Mucosa of descending colon (tissue), 3 donors: ENCODE data around the gene RNF103. TPM values are rescaled to one million over a fixed set of nuclear protein-coding genes. Genes with fewer than 3 reads are reported as not detected.

Experiments
- ATAC-seq: fragments of 200-7000 bp; cut with Tn5 transposase; one replicate; pipeline ENCODE4 v1.9.1; 2020; ENCODE audit warnings: mild to moderate bottlenecking, moderate library complexity
- DNase-seq, 3 donors: peaks; one replicate each; pipeline ENCODE4 v3.0.0-alpha.2; 2020
- H3K36me3 ChIP-seq: fragments of 200-600 bp; one replicate; pipeline ENCODE4 v1.8.0; 2021; ENCODE audit warnings: low read depth, mild to moderate bottlenecking
- H3K4me1 ChIP-seq: fragments of 200-600 bp; one replicate; pipeline ENCODE4 v1.8.0; 2021; ENCODE audit warnings: low read depth, mild to moderate bottlenecking
- H3K4me3 ChIP-seq: fragments of 200-600 bp; one replicate; pipeline ENCODE4 v1.8.0; 2021; ENCODE audit warnings: mild to moderate bottlenecking
- H3K9me3 ChIP-seq: fragments of 200-600 bp; one replicate; pipeline ENCODE4 v1.8.0; 2021; ENCODE audit warnings: mild to moderate bottlenecking
- CTCF ChIP-seq: fragments of 200-600 bp; IDR thresholded peaks from one replicate; pipeline ENCODE4 v1.8.0; 2022; ENCODE audit warnings: antibody characterized with exemption, mild to moderate bottlenecking
- intact Hi-C, 2 donors: fragments of 100-400 bp; cut with DNase I in 1 of 2; cut with micrococcal nuclease in 1 of 2; formaldehyde crosslinking; loops; one replicate each; pipeline versions ENCODE4 v1.11.0 to v1.11.1; 2022; cut with DNase I, micrococcal nuclease
- total RNA-seq, 3 donors: library from RNA; stranded (reverse); fragmentation: NEBNext Ultra II Directional in 2 of 3; extraction: Animal tissue kit (Norgen Biotek cat#: 25700) in 2 of 3; gene quantifications; one replicate each; pipeline versions ENCODE4 v1.2.1 to v1.2.4, GENCODE V29; 2021 to 2023
- donor health status: DM: no; HTN: no; CAD: no; lungs with moderate emphysema.
- donor health status: DM: no; HTN: no; CAD: no.
- donor health status: DM: no; HTN: yes; CAD: no.

RNF103 gene
- total RNA-seq, 3 donors from 2014 or later, result 61.7 to 73.2 (median 69.7) TPM

- H3K4me1 ChIP-seq, result peaks cover 13% of the 10 kb centered on the region
- no peak overlapping the region for H3K4me3 ChIP-seq
- H3K36me3 ChIP-seq, result no peaks in the 10 kb centered on the region
- peak in 2 of 3 donors; percentile 40 to 41 for DNase-seq
- intact Hi-C loops, result loop anchor here in 1 of 2 donors (10.0 kb wide), 1 partner anchor 119 kb away; the partner anchor contains the start of gene KDM3A
- TF ChIP-seq CTCF, result no peak
- no peak for ATAC-seq
- no peaks in the 10 kb centered on the region for H3K9me3 ChIP-seq
These were observed 60.0 kb downstream of the RNF103 start for GRCh38 chr2:86563650-86564061.

DNA sequence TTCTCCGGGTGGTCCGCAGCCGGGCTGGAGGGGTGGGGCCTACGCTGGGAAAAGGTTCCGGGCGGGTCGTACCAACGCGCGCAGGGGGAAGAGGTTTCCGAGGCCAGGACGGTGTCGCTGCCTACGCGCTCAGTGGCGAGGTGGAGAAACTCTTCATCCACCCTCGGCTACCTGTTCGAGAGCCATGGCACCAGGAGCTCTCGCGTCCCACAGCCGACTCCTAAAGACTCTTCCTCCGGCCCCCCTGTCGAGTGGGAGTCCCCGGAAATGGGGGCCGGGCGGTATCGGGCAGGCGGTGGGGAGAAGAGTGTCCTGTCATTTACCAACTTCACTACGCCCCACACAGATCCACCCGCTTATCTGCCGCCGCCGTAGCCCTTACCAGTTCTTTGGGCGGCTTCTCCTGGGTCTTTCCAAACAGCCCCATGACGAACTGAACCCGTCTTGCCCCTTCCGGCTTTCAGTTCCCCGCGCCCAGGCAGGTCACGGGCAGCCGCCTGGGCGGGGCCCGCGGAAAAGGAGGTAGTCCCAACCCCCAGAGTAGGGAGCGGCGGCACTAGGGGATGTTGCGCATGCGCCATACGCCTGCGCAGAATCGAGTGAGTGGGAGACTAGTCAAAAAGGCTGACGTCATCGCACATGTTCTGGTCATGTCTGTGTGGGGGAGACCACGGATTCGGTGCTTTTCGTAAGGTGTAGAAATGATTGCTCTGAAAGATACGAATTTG is 60.6 kb downstream of the RNF103 start, which contains the start of gene CHMP3:
TSS of gene CHMP3 (minus strand) at position 522 of the 728 bp plus-strand sequence. CDS start at position 427, 95 bp downstream.
- intact Hi-C loops, result loop anchor here in 1 of 2 donors (10.0 kb wide), 1 partner anchor 118 kb away; the partner anchor contains the start of gene KDM3A
- Histone ChIP-seq H3K4me1 (peaks cover 13% of the 10 kb centered on the region), H3K9me3 (no peaks in the 10 kb centered on the region), H3K4me3 (peak within 1 kb of the TSS; percentile 71), H3K36me3 (no peaks in the 10 kb centered on the region)
- ATAC-seq (peak; percentile 98), DNase-seq (peak; percentile 96 to 98 (median 97))
- no peak for TF ChIP-seq CTCF

- H3K4me1 ChIP-seq, result peaks cover 13% of the 10 kb centered on the region
- no peaks in the 10 kb centered on the region for H3K36me3 ChIP-seq
- H3K4me3 ChIP-seq, result peak overlapping the region; percentile 71
- ATAC-seq (no peak), DNase-seq (no peak)
- H3K9me3 ChIP-seq, result no peaks in the 10 kb centered on the region
- TF ChIP-seq CTCF, result no peak
- intact Hi-C loops, result loop anchor here in 1 of 2 donors (10.0 kb wide), 1 partner anchor 118 kb away; the partner anchor contains the start of gene KDM3A
These were observed 61.2 kb downstream of the RNF103 start for GRCh38 chr2:86562485-86562921.

- ATAC-seq (no peak), DNase-seq (no peak)
- H3K36me3 ChIP-seq, result no peaks in the 10 kb centered on the region
- H3K4me3 ChIP-seq, result no peak overlapping the region
- no peaks in the 10 kb centered on the region for H3K9me3 ChIP-seq
- no peak for TF ChIP-seq CTCF
- intact Hi-C loops, result no loop called here
- peaks cover 8% of the 10 kb centered on the region for H3K4me1 ChIP-seq
These were observed 65.8 kb downstream of the RNF103 start for GRCh38 chr2:86557836-86558235.

DNA sequence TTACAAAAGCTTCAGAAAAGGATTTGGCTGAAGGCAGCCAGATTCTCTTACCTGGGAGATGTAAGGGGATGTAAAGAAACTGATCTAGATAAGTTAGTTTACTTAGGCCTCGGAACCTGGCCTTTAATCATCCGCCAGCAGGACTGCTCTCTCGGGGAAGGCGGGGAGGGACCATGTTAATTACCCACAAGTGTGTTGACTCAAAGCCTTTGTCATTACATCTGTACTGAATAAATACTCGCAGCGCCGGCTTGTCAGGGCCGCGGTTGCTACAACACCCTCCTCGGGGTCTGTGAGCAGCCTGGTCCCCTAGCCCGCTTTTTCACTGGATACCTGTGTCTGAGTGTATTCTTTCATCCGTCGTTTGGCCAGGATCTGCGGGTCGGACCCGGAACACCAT is 67.2 kb downstream of the RNF103 start:
- ATAC-seq, result peak; percentile 60

More for the DNA sequence above, 67.2 kb downstream of the RNF103 start:
- Histone ChIP-seq H3K9me3 (no peaks in the 10 kb centered on the region), H3K4me3 (no peak overlapping the region), H3K4me1 (no peaks in the 10 kb centered on the region), H3K36me3 (no peaks in the 10 kb centered on the region)
- intact Hi-C loops, result no loop called here
- DNase-seq, result peak in 2 of 3 donors; percentile 23 to 44
- no peak for TF ChIP-seq CTCF

Other genes starting within 250 kb of the RNF103 start
- gene KDM3A, start 182.5 kb downstream of the RNF103 start, total RNA-seq, result 10 to 100 TPM; 36.1 to 73.6 (median 53.6) TPM
- 100 to 1,000 TPM; 149 to 203 (median 196) TPM for gene CHMP3, start 60.4 kb downstream of the RNF103 start, total RNA-seq
- gene RMND5A, start 96.4 kb upstream of the RNF103 start, total RNA-seq, result 10 to 100 TPM; 69.2 to 93.0 (median 73.8) TPM
- 1 to 10 TPM; 4.1 to 9.1 (median 9.1) TPM for gene CD8A, start 167.0 kb upstream of the RNF103 start, total RNA-seq
- 1 to 10 TPM; 1.5 to 3.8 (median 2.9) TPM for gene CD8B, start 238.0 kb upstream of the RNF103 start, total RNA-seq